Naive thymus-derived CD4-positive, alpha-beta T cell (primary cell): Measurements from ENCODE around the gene BHLHE23. TPM values are rescaled to one million over a fixed set of nuclear protein-coding genes. Genes with fewer than 3 reads are reported as not detected.

Source experiments
- ATAC-seq: fragments of 150-1000 bp; cut with Tn5 transposase; 2 replicates; pipeline ENCODE4 v1.10.0; 2021; ENCODE audit warnings: mild to moderate bottlenecking, moderate library complexity
- CTCF ChIA-PET: fragments of 350-600 bp; sonication (Branson Sonifier 250); formaldehyde crosslinking; loops from one replicate; lab custom pipeline; 2021; ENCODE audit warnings: antibody characterized with exemption; lab: Charles Lee
- POLR2A ChIA-PET: fragments of 350-600 bp; sonication (Branson Sonifier 250); formaldehyde crosslinking; loops from one replicate; lab custom pipeline; 2021; ENCODE audit warnings: antibody characterized with exemption, inconsistent platforms; lab: Charles Lee
- DNase-seq, 9 donors: peaks; one replicate each; pipeline versions ENCODE4 v3.0.0 to v3.0.0-alpha.2; 2020 to 2022; ENCODE audit warnings: mixed read lengths in 1 of 9
- H3K27ac ChIP-seq: one replicate; pipeline ENCODE4 v1.7.0; 2013; ENCODE audit warnings: mild to moderate bottlenecking, low read depth, low read length, moderate library complexity
- H3K27me3 ChIP-seq, 2 donors: one replicate each; pipeline ENCODE4 v1.7.0; 2013; ENCODE audit warnings: low read length in 2 of 2, mild to moderate bottlenecking in 2 of 2, moderate library complexity in 2 of 2; ENCODE audit not compliant: control insufficient read depth in 2 of 2, insufficient read depth in 2 of 2
- H3K36me3 ChIP-seq, 3 experiments: 1 replicate in 2 of 3; 2 replicates in 1 of 3; pipeline ENCODE4 v1.7.0; 2013; ENCODE audit warnings: low read length in 3 of 3, mild to moderate bottlenecking in 3 of 3, moderate library complexity in 1 of 3; ENCODE audit not compliant: insufficient read depth in 3 of 3, control insufficient read depth in 2 of 3
- H3K4me1 ChIP-seq, 2 donors: one replicate each; pipeline ENCODE4 v1.7.0; 2013; ENCODE audit warnings: low read length in 2 of 2, mild to moderate bottlenecking in 2 of 2, moderate library complexity in 1 of 2; ENCODE audit not compliant: control insufficient read depth in 2 of 2, insufficient read depth in 2 of 2
- H3K4me3 ChIP-seq: 2 replicates; pipeline ENCODE4 v1.7.0; 2013; ENCODE audit warnings: mild to moderate bottlenecking, low read length
- H3K9me3 ChIP-seq, 3 experiments: 1 replicate in 2 of 3; 2 replicates in 1 of 3; pipeline ENCODE4 v1.7.0; 2013; ENCODE audit warnings: low read length in 3 of 3; ENCODE audit not compliant: control insufficient read depth in 2 of 3
- H3K27ac Mint-ChIP-seq, 9 donors: one replicate each; pipeline ENCODE4 v1.8.0; 2020 to 2022; ENCODE audit warnings: mixed read lengths in 9 of 9, mild to moderate bottlenecking in 8 of 9, moderate library complexity in 5 of 9, inconsistent platforms in 2 of 9
- H3K27me3 Mint-ChIP-seq, 5 donors: one replicate each; pipeline ENCODE4 v1.8.0; 2021 to 2022; ENCODE audit warnings: mixed read lengths in 5 of 5, mild to moderate bottlenecking in 1 of 5
- H3K36me3 Mint-ChIP-seq, 5 donors: one replicate each; pipeline ENCODE4 v1.8.0; 2020 to 2022; ENCODE audit warnings: mixed read lengths in 5 of 5, mild to moderate bottlenecking in 3 of 5, inconsistent platforms in 1 of 5
- H3K4me1 Mint-ChIP-seq, 7 donors: one replicate each; pipeline ENCODE4 v1.8.0; 2020 to 2022; ENCODE audit warnings: mixed read lengths in 7 of 7, mild to moderate bottlenecking in 3 of 7, inconsistent platforms in 1 of 7
- H3K4me3 Mint-ChIP-seq, 10 donors: one replicate each; pipeline ENCODE4 v1.8.0; 2020 to 2022; ENCODE audit warnings: mild to moderate bottlenecking in 10 of 10, mixed read lengths in 10 of 10, moderate library complexity in 6 of 10, inconsistent platforms in 2 of 10
- H3K9me3 Mint-ChIP-seq, 11 donors: one replicate each; pipeline ENCODE4 v1.8.0; 2020 to 2022; ENCODE audit warnings: mixed read lengths in 11 of 11, mild to moderate bottlenecking in 4 of 11, inconsistent platforms in 1 of 11, moderate library complexity in 1 of 11
- intact Hi-C, 2 donors: fragments of 100-400 bp; cut with micrococcal nuclease; formaldehyde crosslinking; loops; one replicate each; pipeline ENCODE4 v1.15.1; 2023
- polyA plus RNA-seq, 2 donors: library from polyadenylated mRNA; unstranded; fragments of 300-500 nt; fragmentation: Illumina TruSeq; gene quantifications; one replicate each; pipeline ENCODE4 v1.2.3, GENCODE V29; 2021
- total RNA-seq, 6 experiments: library from RNA in 5 of 6; stranded (reverse) in 5 of 6; gene quantifications; 1 replicate in 5 of 6; 2 replicates in 1 of 6; pipeline ENCODE4 v1.2.3 and lab custom pipeline; 2021 to 2026

BHLHE23 gene
- total and polyA plus RNA-seq, 7 experiments from 2014 or later = not detected

GRCh38 chr20:63048516-63049190 lies 41.9 kb upstream of the BHLHE23 start:
- H3K4me1 Mint-ChIP-seq = no peaks in the 10 kb centered on the region
- peaks cover 0 to 18% (median 8%) of the 10 kb centered on the region in 5 donors for H3K27me3 Mint-ChIP-seq
- peaks cover 0 to 5% (median 0%) of the 10 kb centered on the region in 11 donors for H3K9me3 Mint-ChIP-seq
- ChIA-PET POLR2A (no interaction called here), CTCF (no interaction called here)
- Histone ChIP-seq H3K36me3 (no peaks in the 10 kb centered on the region), H3K27me3 (no peaks in the 10 kb centered on the region), H3K27ac (no peak overlapping the region), H3K9me3 (no peaks in the 10 kb centered on the region), H3K4me3 (no peak overlapping the region), H3K4me1 (no peaks in the 10 kb centered on the region)
- intact Hi-C loops = no loop called here
- H3K36me3 Mint-ChIP-seq = no peaks in the 10 kb centered on the region
- H3K4me3 Mint-ChIP-seq = no peak overlapping the region
- DNase-seq (no peak), ATAC-seq (no peak)
- H3K27ac Mint-ChIP-seq = no peak overlapping the region

- Histone ChIP-seq H3K27me3 (no peaks in the 10 kb centered on the region), H3K9me3 (no peaks in the 10 kb centered on the region), H3K36me3 (no peaks in the 10 kb centered on the region), H3K4me3 (no peak overlapping the region), H3K4me1 (no peaks in the 10 kb centered on the region), H3K27ac (no peak overlapping the region)
- CTCF ChIA-PET = interaction anchor here (1.1 kb wide), 1 partner anchor 8 kb away, joined by 3 read pairs; no protein-coding TSS in a partner anchor
- no peak for ATAC-seq
- Mint-ChIP-seq H3K4me3 (no peak overlapping the region), H3K36me3 (no peaks in the 10 kb centered on the region), H3K27ac (no peak overlapping the region), H3K27me3 (peaks cover 0 to 19% (median 4%) of the 10 kb centered on the region in 5 donors), H3K9me3 (peaks cover 0 to 5% (median 0%) of the 10 kb centered on the region in 11 donors), H3K4me1 (no peaks in the 10 kb centered on the region)
- DNase-seq = no peak
- POLR2A ChIA-PET = no interaction called here
- intact Hi-C loops = no loop called here
Observed at GRCh38 chr20:63047946-63048345, 41.2 kb upstream of the BHLHE23 start.

GRCh38 chr20:63047267-63047666 lies 40.5 kb upstream of the BHLHE23 start:
- CTCF ChIA-PET = interaction anchor here (1.1 kb wide), 1 partner anchor 9 kb away, joined by 3 read pairs; no protein-coding TSS in a partner anchor
- POLR2A ChIA-PET = no interaction called here

GRCh38 chr20:63046841-63047240 lies 40.1 kb upstream of the BHLHE23 start:
- ChIA-PET POLR2A (no interaction called here), CTCF (interaction anchor here (1.1 kb wide), 1 partner anchor 9 kb away, joined by 3 read pairs; no protein-coding TSS in a partner anchor)
- Mint-ChIP-seq H3K9me3 (peaks cover 0 to 5% (median 0%) of the 10 kb centered on the region in 11 donors), H3K4me3 (no peak overlapping the region), H3K4me1 (no peaks in the 10 kb centered on the region), H3K36me3 (no peaks in the 10 kb centered on the region), H3K27ac (no peak overlapping the region), H3K27me3 (peaks cover 5 to 30% (median 9%) of the 10 kb centered on the region in 5 donors)
- Histone ChIP-seq H3K27ac (no peak overlapping the region), H3K4me1 (no peaks in the 10 kb centered on the region), H3K36me3 (no peaks in the 10 kb centered on the region), H3K27me3 (no peaks in the 10 kb centered on the region), H3K4me3 (no peak overlapping the region), H3K9me3 (no peaks in the 10 kb centered on the region)
- DNase-seq (no peak), ATAC-seq (no peak)
- intact Hi-C loops = no loop called here

More at GRCh38 chr20:63047267-63047666, 40.5 kb upstream of the BHLHE23 start:
- no peak overlapping the region for H3K27ac ChIP-seq
- peaks cover 2 to 26% (median 5%) of the 10 kb centered on the region in 5 donors for H3K27me3 Mint-ChIP-seq
- no peak overlapping the region for H3K4me3 ChIP-seq
- ATAC-seq (no peak), DNase-seq (no peak)
- no peaks in the 10 kb centered on the region for H3K36me3 ChIP-seq
- intact Hi-C loops = no loop called here
- no peaks in the 10 kb centered on the region for H3K27me3 ChIP-seq
- no peaks in the 10 kb centered on the region for H3K4me1 Mint-ChIP-seq
- H3K36me3 Mint-ChIP-seq = no peaks in the 10 kb centered on the region
- H3K4me1 ChIP-seq = no peaks in the 10 kb centered on the region
- H3K4me3 Mint-ChIP-seq = no peak overlapping the region
- H3K27ac Mint-ChIP-seq = no peak overlapping the region
- H3K9me3 Mint-ChIP-seq = peaks cover 0 to 5% (median 0%) of the 10 kb centered on the region in 11 donors
- no peaks in the 10 kb centered on the region for H3K9me3 ChIP-seq

GRCh38 chr20:63045991-63046390 lies 39.2 kb upstream of the BHLHE23 start:
- intact Hi-C loops = no loop called here
- Histone ChIP-seq H3K4me1 (no peaks in the 10 kb centered on the region), H3K36me3 (no peaks in the 10 kb centered on the region), H3K9me3 (no peaks in the 10 kb centered on the region), H3K27ac (no peak overlapping the region), H3K4me3 (no peak overlapping the region), H3K27me3 (no peaks in the 10 kb centered on the region)
- H3K4me1 Mint-ChIP-seq = no peaks in the 10 kb centered on the region
- peaks cover 10 to 26% (median 13%) of the 10 kb centered on the region in 5 donors for H3K27me3 Mint-ChIP-seq
- no peak overlapping the region for H3K27ac Mint-ChIP-seq
- CTCF ChIA-PET = no interaction called here
- DNase-seq (no peak), ATAC-seq (no peak)
- POLR2A ChIA-PET = no interaction called here
- H3K36me3 Mint-ChIP-seq = no peaks in the 10 kb centered on the region
- H3K4me3 Mint-ChIP-seq = no peak overlapping the region
- H3K9me3 Mint-ChIP-seq = peaks cover 0 to 5% (median 0%) of the 10 kb centered on the region in 11 donors

- intact Hi-C loops = no loop called here
- no peaks in the 10 kb centered on the region for H3K27me3 ChIP-seq
- no peak for DNase-seq
- H3K9me3 ChIP-seq = no peaks in the 10 kb centered on the region
- H3K27ac Mint-ChIP-seq = no peak overlapping the region
- H3K4me3 ChIP-seq = no peak overlapping the region
- H3K36me3 Mint-ChIP-seq = no peaks in the 10 kb centered on the region
- ChIA-PET POLR2A (no interaction called here), CTCF (no interaction called here)
- no peak overlapping the region for H3K4me3 Mint-ChIP-seq
- peaks cover 15 to 27% (median 19%) of the 10 kb centered on the region in 5 donors for H3K27me3 Mint-ChIP-seq
- H3K9me3 Mint-ChIP-seq = peaks cover 0 to 5% (median 0%) of the 10 kb centered on the region in 11 donors
- H3K36me3 ChIP-seq = no peaks in the 10 kb centered on the region
- no peak for ATAC-seq
- no peak overlapping the region for H3K27ac ChIP-seq
- H3K4me1 Mint-ChIP-seq = no peaks in the 10 kb centered on the region
- no peaks in the 10 kb centered on the region for H3K4me1 ChIP-seq
Observed at GRCh38 chr20:63045401-63045800, 38.6 kb upstream of the BHLHE23 start.

GRCh38 chr20:63044605-63045004 lies 37.8 kb upstream of the BHLHE23 start:
- peaks cover 0 to 1% (median 0%) of the 10 kb centered on the region in 7 donors for H3K4me1 Mint-ChIP-seq
- no peak for DNase-seq
- no peak for ATAC-seq
- peaks cover 20 to 35% (median 23%) of the 10 kb centered on the region in 5 donors for H3K27me3 Mint-ChIP-seq
- H3K9me3 Mint-ChIP-seq = peaks cover 0 to 5% (median 0%) of the 10 kb centered on the region in 11 donors
- ChIA-PET CTCF (no interaction called here), POLR2A (interaction anchor here (1.1 kb wide), 1 partner anchor 10 kb away, joined by 8 read pairs; no protein-coding TSS in a partner anchor)
- no peaks in the 10 kb centered on the region for H3K36me3 Mint-ChIP-seq
- H3K4me1 ChIP-seq = no peaks in the 10 kb centered on the region
- H3K9me3 ChIP-seq = no peaks in the 10 kb centered on the region
- no peak overlapping the region for H3K4me3 ChIP-seq
- no peak overlapping the region for H3K27ac ChIP-seq
- no peaks in the 10 kb centered on the region for H3K27me3 ChIP-seq
- no peak overlapping the region for H3K4me3 Mint-ChIP-seq
- no peak overlapping the region for H3K27ac Mint-ChIP-seq
- H3K36me3 ChIP-seq = no peaks in the 10 kb centered on the region
- intact Hi-C loops = no loop called here
